HG03571 (cell line): ENCODE data around the gene MAP2K5.

Experiments used
- ATAC-seq: cut with Tn5 transposase; IDR thresholded peaks from one replicate; pipeline ENCODE4 v1.9.1; 2021; ENCODE audit not compliant: unreplicated experiment

MAP2K5 gene

GRCh38 chr15:67831363-67831762 lies 288.9 kb downstream of the MAP2K5 start:
- no peak for ATAC-seq

GRCh38 chr15:67832031-67832551 lies 289.6 kb downstream of the MAP2K5 start:
- no peak for ATAC-seq

GRCh38 chr15:67832897-67833709 lies 290.6 kb downstream of the MAP2K5 start:
- no peak for ATAC-seq

GRCh38 chr15:67833710-67834511 lies 291.4 kb downstream of the MAP2K5 start:
- no peak for ATAC-seq

GRCh38 chr15:67834581-67835296 lies 292.2 kb downstream of the MAP2K5 start:
- ATAC-seq: no peak

GRCh38 chr15:67835297-67836133 lies 293.0 kb downstream of the MAP2K5 start:
- ATAC-seq: no peak

GRCh38 chr15:67836134-67836455 lies 293.6 kb downstream of the MAP2K5 start:
- ATAC-seq: no peak

- no peak for ATAC-seq
Measured at GRCh38 chr15:67836477-67836876, 294.0 kb downstream of the MAP2K5 start.

- ATAC-seq: no peak
Measured at GRCh38 chr15:67836955-67837354, 294.5 kb downstream of the MAP2K5 start.

GRCh38 chr15:67838789-67839332 lies 296.4 kb downstream of the MAP2K5 start:
- ATAC-seq: no peak

- ATAC-seq: no peak
Measured at GRCh38 chr15:67839499-67839928, 297.0 kb downstream of the MAP2K5 start.

- peak; percentile 77 for ATAC-seq
Measured at GRCh38 chr15:67839929-67840748, 297.6 kb downstream of the MAP2K5 start, which contains the start of gene RNU6-1. RNU6-1 (minus strand) TSS chr15:67840045.

GRCh38 chr15:67840749-67841512 lies 298.4 kb downstream of the MAP2K5 start:
- no peak for ATAC-seq

- ATAC-seq: no peak
Measured at GRCh38 chr15:67841513-67841762, 298.9 kb downstream of the MAP2K5 start.

GRCh38 chr15:67843092-67843501 lies 300.6 kb downstream of the MAP2K5 start:
- ATAC-seq: no peak

GRCh38 chr15:67843571-67844387 lies 301.3 kb downstream of the MAP2K5 start:
- ATAC-seq: no peak

- no peak for ATAC-seq
Measured at GRCh38 chr15:67845974-67846373, 303.5 kb downstream of the MAP2K5 start.

- no peak for ATAC-seq
Measured at GRCh38 chr15:67849538-67849937, 307.0 kb downstream of the MAP2K5 start.
